Loucy (cell line): ENCODE measurements around the gene EDIL3.

Experiments
- H2AFZ ChIP-seq: fragments of 200-600 bp; sonication (generic); 2 replicates; pipeline ENCODE4 v1.6.0; 2016; ENCODE audit warnings: antibody characterized with exemption, mild to moderate bottlenecking, low read length, moderate library complexity
- H3F3A ChIP-seq: fragments of 200-600 bp; 2 replicates; pipeline ENCODE4 v1.6.0; 2016; ENCODE audit warnings: antibody characterized with exemption, low read depth, mild to moderate bottlenecking
- H3K27me3 ChIP-seq: fragments of 200-600 bp; sonication (generic); 2 replicates; pipeline ENCODE4 v1.6.1; 2014; ENCODE audit warnings: low read length, mild to moderate bottlenecking; ENCODE audit not compliant: insufficient read depth, poor library complexity, severe bottlenecking
- H3K36me3 ChIP-seq: fragments of 200-600 bp; sonication (generic); 2 replicates; pipeline ENCODE4 v1.6.1; 2016; ENCODE audit warnings: low read length; ENCODE audit not compliant: insufficient read depth
- H3K4me1 ChIP-seq: fragments of 200-600 bp; sonication (generic); 2 replicates; pipeline ENCODE4 v1.5.1; 2014; ENCODE audit warnings: low read length, mild to moderate bottlenecking; ENCODE audit not compliant: insufficient read depth, poor library complexity, severe bottlenecking
- H3K4me2 ChIP-seq: fragments of 200-600 bp; sonication (generic); 2 replicates; pipeline ENCODE4 v1.6.0; 2014; ENCODE audit warnings: antibody characterized with exemption, low read length, low read depth, mild to moderate bottlenecking; ENCODE audit not compliant: poor library complexity, severe bottlenecking
- H3K4me3 ChIP-seq: fragments of 200-600 bp; sonication (generic); 2 replicates; pipeline ENCODE4 v1.5.1; 2014; ENCODE audit warnings: low read length, mild to moderate bottlenecking, mixed read lengths; ENCODE audit not compliant: poor library complexity, severe bottlenecking
- H3K79me2 ChIP-seq: fragments of 200-600 bp; sonication (generic); 2 replicates; pipeline ENCODE4 v1.6.1; 2014; ENCODE audit warnings: low read length; ENCODE audit not compliant: insufficient read depth
- H3K9ac ChIP-seq: fragments of 200-600 bp; sonication (generic); 2 replicates; pipeline ENCODE4 v1.6.0; 2014; ENCODE audit warnings: mild to moderate bottlenecking, low read depth, low read length, moderate library complexity; ENCODE audit not compliant: poor library complexity, severe bottlenecking
- H3K9me2 ChIP-seq: fragments of 200-600 bp; sonication (generic); replicated peaks from 2 replicates; pipeline ENCODE4 v1.6.1; 2016; ENCODE audit warnings: low read depth, low read length, mixed read lengths
- H3K9me3 ChIP-seq: fragments of 200-600 bp; sonication (generic); 2 replicates; pipeline ENCODE4 v1.6.1; 2014; ENCODE audit warnings: mild to moderate bottlenecking, antibody characterized with exemption, low read length, low read depth; ENCODE audit not compliant: insufficient read depth
- H4K20me1 ChIP-seq: fragments of 200-600 bp; sonication (generic); 2 replicates; pipeline ENCODE4 v1.6.0; 2014; ENCODE audit warnings: antibody characterized with exemption, low read length, mild to moderate bottlenecking; ENCODE audit not compliant: insufficient read depth, poor library complexity, severe bottlenecking
- CTCF ChIP-seq: fragments of 200-600 bp; sonication (generic); conservative IDR thresholded peaks from 2 replicates; pipeline ENCODE4 v1.5.1; 2014; ENCODE audit warnings: mild to moderate bottlenecking, antibody characterized with exemption, low read length
- EZH2phosphoT487 ChIP-seq: fragments of 200-600 bp; IDR thresholded peaks from 2 replicates; pipeline ENCODE4 v1.6.1; 2018; ENCODE audit warnings: antibody characterized with exemption, mild to moderate bottlenecking, moderate library complexity, borderline replicate concordance

EDIL3 gene

GRCh38 chr5:84016085-84016484, 368.6 kb downstream of the EDIL3 start:
- Histone ChIP-seq H2AFZ (no peak overlapping the region), H4K20me1 (no peaks in the 10 kb centered on the region), H3K27me3 (no peaks in the 10 kb centered on the region), H3K9ac (no peak overlapping the region), H3K4me1 (no peaks in the 10 kb centered on the region), H3K36me3 (no peaks in the 10 kb centered on the region), H3K4me3 (no peak overlapping the region), H3K4me2 (no peak overlapping the region), H3K9me3 (no peaks in the 10 kb centered on the region), H3K79me2 (no peaks in the 10 kb centered on the region), H3F3A (no peaks in the 10 kb centered on the region), H3K9me2 (no peaks in the 10 kb centered on the region)
- TF ChIP-seq EZH2phosphoT487 = no peak
- TF ChIP-seq CTCF = no peak

DNA sequence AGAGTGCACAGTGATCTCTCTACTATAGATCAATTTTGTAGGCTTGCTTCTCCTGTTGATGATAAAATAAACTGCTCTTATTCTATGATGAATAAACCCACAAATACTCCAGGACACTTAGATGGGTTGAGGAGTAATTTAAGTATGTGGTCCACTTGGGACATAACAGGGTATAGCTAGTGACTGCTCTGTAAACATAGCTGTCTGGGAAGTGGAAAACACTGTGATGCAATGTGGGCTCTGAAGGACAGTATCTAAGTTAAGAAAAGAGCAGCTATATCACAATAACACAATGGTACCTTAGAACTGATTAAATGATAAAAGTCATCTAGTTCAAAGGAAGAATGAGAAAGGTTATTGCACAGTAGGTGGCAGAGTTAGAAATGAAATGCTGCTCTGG, 369.7 kb downstream of the EDIL3 start:
- no peaks in the 10 kb centered on the region for H3K9me3 ChIP-seq
- no peaks in the 10 kb centered on the region for H4K20me1 ChIP-seq
- no peaks in the 10 kb centered on the region for H3K36me3 ChIP-seq
- H3K4me3 ChIP-seq = no peak overlapping the region
- no peaks in the 10 kb centered on the region for H3F3A ChIP-seq
- H3K4me1 ChIP-seq = no peaks in the 10 kb centered on the region
- H3K27me3 ChIP-seq = no peaks in the 10 kb centered on the region
- H3K4me2 ChIP-seq = no peak overlapping the region
- H3K9ac ChIP-seq = no peak overlapping the region
- no peak for TF ChIP-seq CTCF
- TF ChIP-seq EZH2phosphoT487 = no peak
- no peaks in the 10 kb centered on the region for H3K9me2 ChIP-seq
- no peak overlapping the region for H2AFZ ChIP-seq
- no peaks in the 10 kb centered on the region for H3K79me2 ChIP-seq

- Histone ChIP-seq H3K4me1 (no peaks in the 10 kb centered on the region), H3K79me2 (no peaks in the 10 kb centered on the region), H3F3A (no peaks in the 10 kb centered on the region), H3K27me3 (no peaks in the 10 kb centered on the region), H3K9ac (no peak overlapping the region), H4K20me1 (no peaks in the 10 kb centered on the region), H3K9me2 (no peaks in the 10 kb centered on the region), H2AFZ (no peak overlapping the region), H3K4me2 (no peak overlapping the region), H3K4me3 (no peak overlapping the region), H3K36me3 (no peaks in the 10 kb centered on the region), H3K9me3 (no peaks in the 10 kb centered on the region)
- TF ChIP-seq CTCF (no peak), EZH2phosphoT487 (no peak)
Measured at GRCh38 chr5:83993803-83994202, 390.9 kb downstream of the EDIL3 start.
